Uterus (tissue), 2 donors: ENCODE measurements around the gene TRIM75.

Experiments used
- POLR2A ChIP-seq, 2 donors: fragments of 450-650 bp; IDR thresholded peaks; one replicate each; pipeline ENCODE4 v1.6.1; 2016; ENCODE audit warnings: antibody characterized with exemption in 2 of 2, mild to moderate bottlenecking in 1 of 2, moderate library complexity in 1 of 2
- TF ChIP-seq, protein P1 (sequence below), 4 experiments: fragments of 200-600 bp in 2 of 4; fragments of 450-650 bp in 2 of 4; sonication (generic) in 2 of 4; IDR thresholded peaks; one replicate each; pipeline ENCODE4 v1.5.1; 2016 to 2019; ENCODE audit warnings: antibody characterized with exemption in 4 of 4, mild to moderate bottlenecking in 2 of 4, moderate library complexity in 1 of 4

- TF ChIP-seq, protein P1, sequence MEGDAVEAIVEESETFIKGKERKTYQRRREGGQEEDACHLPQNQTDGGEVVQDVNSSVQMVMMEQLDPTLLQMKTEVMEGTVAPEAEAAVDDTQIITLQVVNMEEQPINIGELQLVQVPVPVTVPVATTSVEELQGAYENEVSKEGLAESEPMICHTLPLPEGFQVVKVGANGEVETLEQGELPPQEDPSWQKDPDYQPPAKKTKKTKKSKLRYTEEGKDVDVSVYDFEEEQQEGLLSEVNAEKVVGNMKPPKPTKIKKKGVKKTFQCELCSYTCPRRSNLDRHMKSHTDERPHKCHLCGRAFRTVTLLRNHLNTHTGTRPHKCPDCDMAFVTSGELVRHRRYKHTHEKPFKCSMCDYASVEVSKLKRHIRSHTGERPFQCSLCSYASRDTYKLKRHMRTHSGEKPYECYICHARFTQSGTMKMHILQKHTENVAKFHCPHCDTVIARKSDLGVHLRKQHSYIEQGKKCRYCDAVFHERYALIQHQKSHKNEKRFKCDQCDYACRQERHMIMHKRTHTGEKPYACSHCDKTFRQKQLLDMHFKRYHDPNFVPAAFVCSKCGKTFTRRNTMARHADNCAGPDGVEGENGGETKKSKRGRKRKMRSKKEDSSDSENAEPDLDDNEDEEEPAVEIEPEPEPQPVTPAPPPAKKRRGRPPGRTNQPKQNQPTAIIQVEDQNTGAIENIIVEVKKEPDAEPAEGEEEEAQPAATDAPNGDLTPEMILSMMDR (IDR thresholded peaks at IDR 0.05) = no peak
- TF ChIP-seq POLR2A (IDR thresholded peaks at IDR 0.05) = no peak
Measured at GRCh38 chr4:165052627-165053026, 1.0 kb upstream of the TRIM75 start.
